GM10248 (cell line): ENCODE data around the gene DIP2C.

Source experiments
- CTCF ChIA-PET: fragments of 300-600 bp; sonication (Branson Sonifier 250); formaldehyde crosslinking; extraction: SDS; loops from one replicate; lab custom pipeline; 2021; ENCODE audit warnings: antibody characterized with exemption; lab: Yijun Ruan, JAX
- POLR2A ChIA-PET: fragments of 350-650 bp; sonication (Branson Sonifier 250); formaldehyde crosslinking; extraction: SDS; loops from one replicate; lab custom pipeline; 2020; ENCODE audit warnings: antibody characterized with exemption; lab: Yijun Ruan, JAX
- DNase-seq: peaks from one replicate; pipeline ENCODE4 v3.0.0; 2012; ENCODE audit errors: extremely low spot score
- TF ChIP-seq, protein P1 (sequence below): IDR thresholded peaks from 2 replicates; pipeline ENCODE4 v1.5.1; 2012; ENCODE audit warnings: mild to moderate bottlenecking, low read depth; ENCODE audit errors: extremely low read depth, missing control alignments, control extremely low read depth

Gene DIP2C

GRCh38 chr10:677750-678661 is 11.5 kb downstream of the DIP2C start:
- ChIA-PET POLR2A (no interaction called here), CTCF (interaction anchor here (1.5 kb wide), 1 partner anchor 13 kb away, joined by 3 read pairs; no protein-coding TSS in a partner anchor)
- TF ChIP-seq, protein P1, sequence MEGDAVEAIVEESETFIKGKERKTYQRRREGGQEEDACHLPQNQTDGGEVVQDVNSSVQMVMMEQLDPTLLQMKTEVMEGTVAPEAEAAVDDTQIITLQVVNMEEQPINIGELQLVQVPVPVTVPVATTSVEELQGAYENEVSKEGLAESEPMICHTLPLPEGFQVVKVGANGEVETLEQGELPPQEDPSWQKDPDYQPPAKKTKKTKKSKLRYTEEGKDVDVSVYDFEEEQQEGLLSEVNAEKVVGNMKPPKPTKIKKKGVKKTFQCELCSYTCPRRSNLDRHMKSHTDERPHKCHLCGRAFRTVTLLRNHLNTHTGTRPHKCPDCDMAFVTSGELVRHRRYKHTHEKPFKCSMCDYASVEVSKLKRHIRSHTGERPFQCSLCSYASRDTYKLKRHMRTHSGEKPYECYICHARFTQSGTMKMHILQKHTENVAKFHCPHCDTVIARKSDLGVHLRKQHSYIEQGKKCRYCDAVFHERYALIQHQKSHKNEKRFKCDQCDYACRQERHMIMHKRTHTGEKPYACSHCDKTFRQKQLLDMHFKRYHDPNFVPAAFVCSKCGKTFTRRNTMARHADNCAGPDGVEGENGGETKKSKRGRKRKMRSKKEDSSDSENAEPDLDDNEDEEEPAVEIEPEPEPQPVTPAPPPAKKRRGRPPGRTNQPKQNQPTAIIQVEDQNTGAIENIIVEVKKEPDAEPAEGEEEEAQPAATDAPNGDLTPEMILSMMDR: no peak
- peak; percentile 49 for DNase-seq

GRCh38 chr10:677038-677437 is 12.4 kb downstream of the DIP2C start:
- POLR2A ChIA-PET: no interaction called here
- no peak for DNase-seq
- CTCF ChIA-PET: interaction anchor here (1.5 to 2.2 kb wide), 2 partner anchors 12 to 16 kb away, joined by 3 to 5 read pairs; no protein-coding TSS in a partner anchor
- TF ChIP-seq, protein P1: no peak

DNA sequence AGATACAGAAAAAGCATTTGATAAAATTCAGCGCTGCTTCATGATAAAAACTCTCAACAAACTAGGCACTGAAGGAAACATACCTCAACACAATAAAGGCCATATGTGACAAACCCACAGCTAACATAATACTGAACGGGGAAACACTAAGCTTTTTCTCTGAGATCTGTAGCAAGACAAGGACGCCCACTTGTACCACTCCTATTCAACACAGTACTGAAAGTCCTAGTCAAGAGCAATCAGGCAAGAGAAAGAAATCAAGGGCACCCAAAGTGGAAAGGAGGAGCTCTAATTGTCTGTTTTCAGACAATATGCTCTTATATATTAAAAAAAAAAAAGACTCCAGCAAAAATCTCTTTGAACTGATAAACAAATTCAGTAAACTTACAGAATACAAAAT is 13.3 kb downstream of the DIP2C start:
- POLR2A ChIA-PET: no interaction called here
- DNase-seq: no peak
- TF ChIP-seq, protein P1: no peak
- CTCF ChIA-PET: interaction anchor here (2.2 kb wide), 1 partner anchor 16 kb away, joined by 5 read pairs; no protein-coding TSS in a partner anchor

DNA sequence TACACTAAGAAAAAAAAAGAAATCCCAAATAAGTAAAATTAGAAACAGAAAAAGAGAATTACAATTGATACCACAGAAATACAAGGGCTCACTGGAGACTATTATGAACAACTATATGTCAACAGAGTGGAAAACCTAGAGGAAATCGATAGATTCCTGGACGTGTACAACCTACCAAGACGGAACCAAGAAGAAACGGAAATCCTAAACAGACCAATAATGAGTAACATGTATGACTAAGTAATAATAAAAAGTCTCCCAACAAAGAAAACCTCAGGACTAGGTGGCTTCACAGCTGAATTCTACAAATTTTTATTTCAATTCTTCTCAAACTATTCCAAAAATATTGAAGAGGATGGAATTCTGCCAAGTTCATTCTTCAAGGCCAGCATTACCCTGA is 13.9 kb downstream of the DIP2C start:
- ChIA-PET CTCF (interaction anchor here (2.2 kb wide), 1 partner anchor 15 kb away, joined by 5 read pairs; no protein-coding TSS in a partner anchor), POLR2A (no interaction called here)
- TF ChIP-seq, protein P1: no peak
- no peak for DNase-seq

GRCh38 chr10:673492-673891 is 16.0 kb downstream of the DIP2C start:
- DNase-seq: no peak
- CTCF ChIA-PET: no interaction called here
- TF ChIP-seq, protein P1: no peak
- POLR2A ChIA-PET: no interaction called here

GRCh38 chr10:672992-673391 is 16.5 kb downstream of the DIP2C start:
- ChIA-PET CTCF (no interaction called here), POLR2A (no interaction called here)

More at GRCh38 chr10:672992-673391, 16.5 kb downstream of the DIP2C start:
- no peak for DNase-seq
- TF ChIP-seq, protein P1: no peak
